Body of pancreas (tissue), 4 donors: ENCODE measurements around the gene PAK4. TPM values are rescaled to one million over a fixed set of nuclear protein-coding genes. Genes with fewer than 3 reads are reported as not detected.

ENCODE experiments used
- ATAC-seq: fragments of 150-250 bp; one replicate; pipeline ENCODE4 v1.9.1; 2016
- DNase-seq, 4 donors: peaks; one replicate each; pipeline ENCODE4 v3.0.0-alpha.2; 2019
- H3K27ac ChIP-seq, 4 donors: fragments of 200-600 bp; sonication (generic); 1 replicate in 3 of 4; 2 replicates in 1 of 4; pipeline versions ENCODE4 v1.5.1 to v1.6.1; 2016 to 2019; ENCODE audit warnings: mild to moderate bottlenecking in 1 of 4, mixed read lengths in 1 of 4, moderate library complexity in 1 of 4
- H3K27me3 ChIP-seq, 2 donors: fragments of 200-600 bp; sonication (generic); one replicate each; pipeline ENCODE4 v1.6.0; 2016; ENCODE audit warnings: mild to moderate bottlenecking in 1 of 2
- H3K36me3 ChIP-seq, 2 donors: fragments of 200-600 bp; sonication (generic); replicated peaks in 1 of 2; 2 replicates each; pipeline ENCODE4 v1.5.1; 2016; ENCODE audit warnings: low read depth in 2 of 2; ENCODE audit not compliant: insufficient read depth in 1 of 2
- H3K4me1 ChIP-seq: fragments of 200-600 bp; sonication (generic); one replicate; pipeline ENCODE4 v1.6.0; 2016
- H3K4me3 ChIP-seq, 2 donors: fragments of 200-600 bp; sonication (generic); 1 replicate in 1 of 2; 2 replicates in 1 of 2; pipeline ENCODE4 v1.5.1; 2016 to 2019
- H3K9me3 ChIP-seq, 3 donors: fragments of 200-600 bp; sonication (generic); 1 replicate in 2 of 3; 2 replicates in 1 of 3; pipeline ENCODE4 v1.5.1; 2016
- POLR2A ChIP-seq, 3 donors: fragments of 450-650 bp; IDR thresholded peaks; one replicate each; pipeline ENCODE4 v1.6.1; 2016; ENCODE audit warnings: antibody characterized with exemption in 3 of 3, mild to moderate bottlenecking in 2 of 3
- WGBS, 2 donors: methylation state at CpG; one replicate each; pipeline ENCODE4 v1.1.5; 2017; 5-methylcytosine and 5-hydroxymethylcytosine counted together
- intact Hi-C: fragments of 100-400 bp; cut with DNase I; formaldehyde crosslinking; loops from one replicate; pipeline ENCODE4 v1.15.1; 2023
- total RNA-seq, 2 donors: library from RNA; depleted of rRNA; stranded (reverse); fragments of >200 nt; gene quantifications; one replicate each; pipeline ENCODE4 v1.1.0, GENCODE V29; 2016
- TF ChIP-seq, protein P1 (sequence below), 7 experiments: fragments of 450-650 bp in 4 of 7; fragments of 200-600 bp in 3 of 7; sonication (generic) in 3 of 7; IDR thresholded peaks; one replicate each; pipeline ENCODE4 v1.5.1; 2016 to 2019; ENCODE audit warnings: antibody characterized with exemption in 7 of 7

Gene PAK4
- total RNA-seq, 2 donors from 2014 or later: 18.9 to 40.2 TPM

DNA sequence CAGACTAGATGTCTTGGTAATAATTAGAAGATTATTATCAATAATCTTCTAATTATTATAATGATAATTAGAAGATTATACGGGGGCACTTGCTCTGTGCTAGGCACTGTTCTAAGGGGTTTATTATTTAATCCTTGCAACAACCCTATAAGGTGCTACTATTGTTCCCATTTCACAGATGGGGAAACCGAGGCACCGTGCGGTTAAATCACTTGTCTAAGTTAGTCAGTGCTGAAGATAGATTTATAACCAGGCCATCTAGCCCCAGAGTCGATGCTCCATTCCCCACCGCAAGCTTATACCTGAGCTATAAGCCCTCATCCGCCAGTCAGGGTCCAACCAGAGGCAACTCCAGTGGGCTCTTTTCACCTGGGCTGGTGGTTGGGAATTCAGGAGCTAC is 43.4 kb upstream of the PAK4 start:
- Histone ChIP-seq H3K4me3 (no peak overlapping the region), H3K36me3 (no peaks in the 10 kb centered on the region), H3K4me1 (peaks cover 10% of the 10 kb centered on the region), H3K27me3 (peaks cover 0 to 6% of the 10 kb centered on the region in 2 donors), H3K27ac (no peak overlapping the region), H3K9me3 (no peaks in the 10 kb centered on the region)
- WGBS, 2 donors: 72 to 79% methylated on average over 7 of the region's 7 CpGs
- no peak for DNase-seq
- intact Hi-C loops: no loop called here
- ATAC-seq: no peak
- TF ChIP-seq POLR2A (IDR thresholded peaks at IDR 0.05): no peak
- TF ChIP-seq, protein P1, sequence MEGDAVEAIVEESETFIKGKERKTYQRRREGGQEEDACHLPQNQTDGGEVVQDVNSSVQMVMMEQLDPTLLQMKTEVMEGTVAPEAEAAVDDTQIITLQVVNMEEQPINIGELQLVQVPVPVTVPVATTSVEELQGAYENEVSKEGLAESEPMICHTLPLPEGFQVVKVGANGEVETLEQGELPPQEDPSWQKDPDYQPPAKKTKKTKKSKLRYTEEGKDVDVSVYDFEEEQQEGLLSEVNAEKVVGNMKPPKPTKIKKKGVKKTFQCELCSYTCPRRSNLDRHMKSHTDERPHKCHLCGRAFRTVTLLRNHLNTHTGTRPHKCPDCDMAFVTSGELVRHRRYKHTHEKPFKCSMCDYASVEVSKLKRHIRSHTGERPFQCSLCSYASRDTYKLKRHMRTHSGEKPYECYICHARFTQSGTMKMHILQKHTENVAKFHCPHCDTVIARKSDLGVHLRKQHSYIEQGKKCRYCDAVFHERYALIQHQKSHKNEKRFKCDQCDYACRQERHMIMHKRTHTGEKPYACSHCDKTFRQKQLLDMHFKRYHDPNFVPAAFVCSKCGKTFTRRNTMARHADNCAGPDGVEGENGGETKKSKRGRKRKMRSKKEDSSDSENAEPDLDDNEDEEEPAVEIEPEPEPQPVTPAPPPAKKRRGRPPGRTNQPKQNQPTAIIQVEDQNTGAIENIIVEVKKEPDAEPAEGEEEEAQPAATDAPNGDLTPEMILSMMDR (IDR thresholded peaks at IDR 0.05): no peak

DNA sequence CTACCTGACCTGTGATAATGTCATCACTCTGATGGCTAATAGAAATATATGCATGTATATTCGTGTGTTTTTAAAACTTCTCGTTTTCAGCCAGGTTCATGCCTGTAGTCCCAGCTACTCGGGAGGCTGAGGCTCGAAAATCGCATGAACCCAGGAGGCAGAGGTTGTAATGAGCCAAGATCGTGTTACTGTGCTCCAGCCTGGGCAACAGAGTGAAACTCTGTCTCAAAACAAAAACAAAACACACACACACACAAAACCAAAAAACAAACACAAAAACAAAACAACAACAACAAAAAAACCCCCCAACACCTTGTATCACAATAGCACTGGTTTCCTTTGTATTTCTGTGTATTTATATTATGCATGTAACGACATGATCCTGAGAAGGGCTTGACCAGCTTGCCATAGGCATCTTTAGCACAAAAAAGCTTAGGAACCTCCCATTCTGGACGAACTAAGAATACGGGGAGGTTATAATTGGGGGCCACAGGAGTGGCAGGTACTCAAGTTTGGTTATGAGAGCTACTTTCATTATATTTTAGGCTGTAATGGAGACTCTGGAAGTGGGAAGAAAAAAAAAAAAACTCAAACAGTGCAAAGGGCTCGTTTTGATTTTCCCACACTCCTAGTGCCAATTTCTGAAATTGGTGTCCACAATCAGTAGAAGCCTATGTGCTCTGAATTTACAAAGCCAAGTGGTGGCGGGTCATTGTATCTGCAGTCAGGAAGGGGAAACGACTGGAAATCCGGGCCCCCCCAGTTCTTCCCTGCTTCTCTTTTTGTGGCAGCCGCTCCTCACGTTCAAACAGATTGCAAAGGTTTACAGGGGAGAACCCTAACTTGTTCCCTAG is 42.6 kb upstream of the PAK4 start:
- Histone ChIP-seq H3K9me3 (no peaks in the 10 kb centered on the region), H3K27me3 (peaks cover 0 to 6% of the 10 kb centered on the region in 2 donors), H3K4me3 (no peak overlapping the region), H3K4me1 (peaks cover 10% of the 10 kb centered on the region), H3K27ac (no peak overlapping the region), H3K36me3 (no peaks in the 10 kb centered on the region)
- TF ChIP-seq POLR2A (IDR thresholded peaks at IDR 0.05): no peak
- TF ChIP-seq, protein P1 (IDR thresholded peaks at IDR 0.05): no peak
- WGBS, 2 donors: 21 to 26% methylated on average over 13 to 15 of the region's 15 CpGs
- DNase-seq (no peak), ATAC-seq (no peak)
- intact Hi-C loops: no loop called here

DNA sequence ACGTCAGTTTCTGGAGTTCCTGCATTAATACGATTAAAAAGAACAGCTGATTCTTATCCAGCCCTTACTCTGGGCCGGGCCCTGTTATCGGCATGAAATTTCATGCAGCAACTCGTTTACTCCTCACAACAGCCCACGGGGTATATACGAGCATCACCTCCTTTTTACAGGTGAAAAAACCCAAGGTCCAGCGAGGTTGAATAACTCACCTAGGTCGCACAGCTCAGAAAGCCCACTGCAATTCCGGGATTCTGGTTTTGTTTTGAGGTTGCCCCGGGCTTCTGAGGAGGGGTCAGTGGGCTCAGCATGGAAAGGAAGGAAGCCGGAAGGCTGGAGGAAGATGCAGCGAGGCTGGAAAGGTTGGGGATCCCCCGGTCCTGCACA is 42.0 kb upstream of the PAK4 start:
- no peaks in the 10 kb centered on the region for H3K36me3 ChIP-seq
- no peak overlapping the region for H3K27ac ChIP-seq
- intact Hi-C loops: no loop called here
- no peak for DNase-seq
- H3K4me1 ChIP-seq: peaks cover 10% of the 10 kb centered on the region
- TF ChIP-seq POLR2A (IDR thresholded peaks at IDR 0.05): no peak
- TF ChIP-seq, protein P1 (IDR thresholded peaks at IDR 0.05): no peak
- peaks cover 0 to 6% of the 10 kb centered on the region in 2 donors for H3K27me3 ChIP-seq
- H3K9me3 ChIP-seq: no peaks in the 10 kb centered on the region
- WGBS, 2 donors: 2 to 5% methylated on average over 13 to 14 of the region's 14 CpGs
- H3K4me3 ChIP-seq: no peak overlapping the region
- no peak for ATAC-seq

DNA sequence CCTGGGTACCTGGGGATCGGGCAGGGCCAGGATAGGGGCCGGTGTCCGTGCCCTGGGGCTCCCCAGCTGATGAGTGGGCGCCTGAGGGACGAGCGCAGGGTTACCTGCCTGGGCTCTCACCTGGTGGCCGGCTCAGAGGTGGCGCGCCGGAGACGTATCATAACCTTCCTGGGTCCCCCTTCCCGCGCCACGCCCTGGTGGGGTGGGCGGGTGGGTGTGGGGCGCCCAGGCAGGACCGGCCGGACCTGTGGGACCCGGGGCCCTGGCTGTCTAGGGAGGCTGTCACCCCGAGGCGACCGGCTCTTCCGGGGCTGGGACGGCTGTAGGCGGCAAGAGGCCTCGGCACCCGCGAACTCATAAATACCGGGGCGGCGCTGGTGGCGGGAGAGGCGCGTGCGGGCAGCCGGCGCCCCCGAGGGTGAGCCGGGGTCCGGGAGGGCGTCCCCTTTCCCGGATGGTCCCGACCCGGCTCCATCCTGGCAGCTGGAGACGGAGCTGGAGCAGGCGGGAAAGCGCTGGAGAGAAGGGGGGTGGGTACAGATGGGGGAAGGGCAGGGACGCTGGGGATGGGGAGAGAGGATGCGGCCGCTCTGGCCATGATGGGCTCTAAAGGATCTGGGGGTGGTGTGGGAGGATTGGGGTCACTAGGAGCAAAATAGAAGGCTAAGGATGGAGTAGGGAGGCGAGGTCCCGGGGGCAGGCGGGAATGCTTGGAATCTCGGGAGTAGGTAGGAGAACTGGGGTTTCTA is 41.4 kb upstream of the PAK4 start, which contains the start of gene ACP7:
TSS of gene ACP7 (plus strand) at position 386 of the 749 bp plus-strand sequence. CDS start 902 bp downstream, outside the sequence.
- peaks cover 0 to 6% of the 10 kb centered on the region in 2 donors for H3K27me3 ChIP-seq
- DNase-seq (peak in 3 of 4 donors; percentile 8 to 26 (median 24)), ATAC-seq (peak; percentile 38)
- H3K27ac ChIP-seq: no peak within 1 kb of the TSS
- TF ChIP-seq, protein P1 (IDR thresholded peaks at IDR 0.05): no peak
- no peak for TF ChIP-seq POLR2A (IDR thresholded peaks at IDR 0.05)
- H3K4me1 ChIP-seq: peaks cover 10% of the 10 kb centered on the region
- no peaks in the 10 kb centered on the region for H3K9me3 ChIP-seq
- no peak within 1 kb of the TSS for H3K4me3 ChIP-seq
- WGBS, 2 donors: 6 to 11% methylated on average over 16 to 46 of the region's 54 CpGs
- intact Hi-C loops: no loop called here
- no peaks in the 10 kb centered on the region for H3K36me3 ChIP-seq
